A549 treated with dexamethasone at 1 μM for 4 hours (cell line): ENCODE data around the gene ZSCAN5C. TPM values are rescaled to one million over a fixed set of nuclear protein-coding genes. Genes with fewer than 3 reads are reported as not detected.

Experiments
- total RNA-seq: library from RNA; stranded (reverse); fragments of 200-300 nt; extraction: Qiagen RNA extraction; gene quantifications from 5 replicates; pipeline ENCODE4 v1.2.3, GENCODE V29; 2022

The ZSCAN5C gene
- total RNA-seq, result 0.07 TPM in 1 of 5 replicates, not detected in the others

GRCh38 chr19:56201973-56202372 lies at the start of gene ZSCAN5C:
TSS of gene ZSCAN5C (plus strand) at chr19:56202273. CDS start at chr19:56205914, 3,641 bp downstream.

GRCh38 chr19:56175861-56176307 lies 26.2 kb upstream of the ZSCAN5C start, which contains the start of gene GALP:
TSS of gene GALP (plus strand) at chr19:56176008. CDS start at chr19:56177109, 1,101 bp downstream.

DNA sequence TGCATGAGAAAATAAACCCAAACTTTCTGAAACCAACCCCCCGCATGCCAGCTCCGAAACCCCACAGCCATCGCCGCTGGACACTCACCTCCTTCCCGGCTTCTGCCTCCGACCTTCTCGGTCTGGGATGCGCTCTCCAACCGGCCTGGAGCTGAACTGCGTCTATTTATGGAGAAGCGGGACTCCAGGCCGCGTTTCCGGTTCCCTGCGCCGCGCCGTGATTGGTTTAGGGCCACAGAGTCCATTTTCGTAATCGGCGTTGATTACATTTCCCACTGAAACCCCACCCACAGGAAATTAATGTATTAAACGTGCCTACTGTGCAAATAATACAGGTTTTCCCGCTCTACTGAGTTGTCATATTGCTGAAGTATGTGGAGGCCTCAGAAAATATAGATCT lies 4.4 kb upstream of the ZSCAN5C start, which contains the start of gene ZSCAN5B:
Gene ZSCAN5B, minus strand, starts transcription at position 138 of the 400 bp plus-strand sequence. CDS start 4,731 bp downstream, outside the sequence.

Other genes with a start within 250 kb of the ZSCAN5C start
- gene NLRP5, start 215.5 kb upstream of the ZSCAN5C start, total RNA-seq, result 0.03 to 0.08 TPM (median 0.07 TPM) in 5 replicates
- gene ZNF787, start 81.0 kb upstream of the ZSCAN5C start, total RNA-seq, result 28.1 to 48.8 TPM (median 46.5 TPM) in 5 replicates
- 15.6 to 27.5 TPM (median 25.2 TPM) in 5 replicates for gene ZNF444, start 61.0 kb upstream of the ZSCAN5C start, total RNA-seq
- gene GALP, start 26.3 kb upstream of the ZSCAN5C start, total RNA-seq, result not detected in 5 replicates
- 0.06 TPM in 1 of 5 replicates, not detected in the others for gene ZSCAN5B, start 4.5 kb upstream of the ZSCAN5C start, total RNA-seq
- not detected in 5 replicates for gene EDDM13, start 70.5 kb downstream of the ZSCAN5C start, total RNA-seq
- 6.5 to 8.4 TPM (median 6.5 TPM) in 5 replicates for gene ZSCAN5A, start 112.6 kb downstream of the ZSCAN5C start, total RNA-seq
- 0.80 to 1.3 TPM (median 1.1 TPM) in 5 replicates for gene ZNF582, start 191.3 kb downstream of the ZSCAN5C start, total RNA-seq
- 1.6 to 2.4 TPM (median 2.3 TPM) in 5 replicates for gene ZNF583, start 202.1 kb downstream of the ZSCAN5C start, total RNA-seq